Activated CD8-positive, alpha-beta memory T cell treated with anti-CD3 and anti-CD28 coated beads for 48 hours (primary cell): ENCODE data around the gene TM7SF2.
"Not testable (repeated sequence)": the region's sequence is repeated elsewhere in the genome, so short reads cannot be mapped to it uniquely, and the experiment has no call there.

Source experiments
- DNase-seq, 3 experiments: peaks; one replicate each; pipeline ENCODE4 v3.0.0-alpha.2; 2020; ENCODE audit warnings: low read depth in 2 of 3, low spot score in 2 of 3

TM7SF2 gene

GRCh38 chr11:65114538-65115171, 3.0 kb downstream of the TM7SF2 start:
- DNase-seq = no peak

GRCh38 chr11:65115361-65116082, 3.9 kb downstream of the TM7SF2 start:
- no peak for DNase-seq

GRCh38 chr11:65116370-65117205, 4.9 kb downstream of the TM7SF2 start:
- no peak for DNase-seq

GRCh38 chr11:65117206-65118096, 5.8 kb downstream of the TM7SF2 start, which contains the start of gene ZNHIT2:
Gene ZNHIT2, minus strand, starts transcription at chr11:65117701. Its CDS starts 48 bp downstream, at chr11:65117653.
- peak; percentile 99 for DNase-seq

- no peak for DNase-seq
Observed at GRCh38 chr11:65118097-65118837, 6.6 kb downstream of the TM7SF2 start.

- DNase-seq = not testable (repeated sequence)
Observed at GRCh38 chr11:65118891-65119669, 7.4 kb downstream of the TM7SF2 start.

GRCh38 chr11:65119670-65119995, 8.0 kb downstream of the TM7SF2 start:
- no peak for DNase-seq

- DNase-seq = no peak
Observed at GRCh38 chr11:65120831-65121230, 9.2 kb downstream of the TM7SF2 start.

GRCh38 chr11:65121447-65121864, 9.8 kb downstream of the TM7SF2 start:
- no peak for DNase-seq

GRCh38 chr11:65121865-65122696, 10.4 kb downstream of the TM7SF2 start, which contains the start of the genes FAU and MRPL49:
Gene FAU, minus strand, starts transcription at chr11:65122134. Its CDS starts 321 bp downstream, at chr11:65121813.
Gene MRPL49, plus strand, starts transcription at chr11:65122321. Its CDS starts 26 bp downstream, at chr11:65122347.
- DNase-seq = peak; percentile 92 to 96 (median 94)

GRCh38 chr11:65124480-65125196, 13.0 kb downstream of the TM7SF2 start:
- DNase-seq = no peak

- DNase-seq = no peak
Observed at GRCh38 chr11:65125197-65126056, 13.8 kb downstream of the TM7SF2 start.

- DNase-seq = no peak
Observed at GRCh38 chr11:65126624-65127274, 15.1 kb downstream of the TM7SF2 start.

- no peak for DNase-seq
Observed at GRCh38 chr11:65127473-65128181, 16.0 kb downstream of the TM7SF2 start.
